Transverse colon (tissue), 4 donors: ENCODE measurements around the gene PIGT. TPM values are rescaled to one million over a fixed set of nuclear protein-coding genes. Genes with fewer than 3 reads are reported as not detected.

Experiments
- DNase-seq: peaks from one replicate; pipeline ENCODE4 v3.0.0-alpha.2; 2019
- H3K27ac ChIP-seq, 4 donors: fragments of 200-600 bp; sonication (generic); 2 replicates each; pipeline ENCODE4 v1.5.1; 2016 to 2018; ENCODE audit warnings: inconsistent platforms in 4 of 4
- H3K27me3 ChIP-seq: fragments of 200-600 bp; sonication (generic); 2 replicates; pipeline ENCODE4 v1.5.1; 2017; ENCODE audit warnings: inconsistent platforms
- H3K36me3 ChIP-seq, 4 donors: fragments of 200-600 bp; sonication (generic); 2 replicates each; pipeline ENCODE4 v1.5.1; 2017 to 2019; ENCODE audit warnings: inconsistent platforms in 4 of 4
- H3K4me1 ChIP-seq, 4 donors: fragments of 200-600 bp; sonication (generic); 2 replicates each; pipeline ENCODE4 v1.5.1; 2017 to 2020; ENCODE audit warnings: inconsistent platforms in 4 of 4
- H3K4me3 ChIP-seq, 4 donors: fragments of 200-600 bp; sonication (generic); 1 replicate in 1 of 4; 2 replicates in 3 of 4; pipeline versions ENCODE4 v1.5.1 to v1.6.1; 2017 to 2019; ENCODE audit warnings: inconsistent platforms in 4 of 4
- H3K9me3 ChIP-seq, 2 donors: fragments of 200-600 bp; sonication (generic); 2 replicates each; pipeline ENCODE4 v1.5.1; 2017 to 2019; ENCODE audit warnings: inconsistent platforms in 2 of 2
- CTCF ChIP-seq, 5 experiments: fragments of 200-600 bp in 3 of 5; fragments of 450-650 bp in 2 of 5; sonication (generic) in 3 of 5; IDR thresholded peaks; 1 replicate in 2 of 5; 2 replicates in 3 of 5; pipeline ENCODE4 v1.5.1; 2016 to 2017; ENCODE audit warnings: antibody characterized with exemption in 5 of 5, inconsistent platforms in 3 of 5, mild to moderate bottlenecking in 2 of 5, moderate library complexity in 1 of 5
- EP300 ChIP-seq: sonication (generic); formaldehyde crosslinking; IDR thresholded peaks from one replicate; pipeline ENCODE4 v1.6.1; 2017; ENCODE audit warnings: antibody characterized with exemption, low read depth
- POLR2A ChIP-seq: fragments of 450-650 bp; IDR thresholded peaks from one replicate; pipeline ENCODE4 v1.6.1; 2016; ENCODE audit warnings: antibody characterized with exemption, mild to moderate bottlenecking, moderate library complexity
- POLR2AphosphoS5 ChIP-seq, 3 donors: sonication (generic); formaldehyde crosslinking; IDR thresholded peaks; one replicate each; pipeline ENCODE4 v1.6.1; 2016; ENCODE audit warnings: antibody characterized with exemption in 3 of 3
- WGBS, 2 donors: methylation state at CpG; one replicate each; pipeline ENCODE4 v1.1.5; 2018; ENCODE audit warnings: low coverage in 1 of 2; 5-methylcytosine and 5-hydroxymethylcytosine counted together
- in situ Hi-C, 4 donors: fragments of 200-750 bp; cut with MboI; loops; one replicate each; pipeline versions ENCODE4 v1.15.0 to v1.15.1; 2017; ENCODE audit warnings: low sequenced_read_pairs in 3 of 4, low pct_ligation_motif_present in 1 of 4, low pct_unique_long_range_greater_than_20kb in 1 of 4
- intact Hi-C: fragments of 100-400 bp; cut with DNase I; formaldehyde crosslinking; loops from one replicate; pipeline ENCODE4 v1.15.1; 2023; ENCODE audit warnings: low total_unique reads
- total RNA-seq, 4 donors: library from RNA; depleted of rRNA; stranded (reverse); fragments of >200 nt; gene quantifications; one replicate each; pipeline ENCODE4 v1.1.0, GENCODE V29; 2016

Gene PIGT
- total RNA-seq, 4 donors from 2014 or later, result 88.3 to 321 (median 108) TPM

- in situ Hi-C loops (no loop called here), intact Hi-C loops (no loop called here)
- no peak for DNase-seq
- Histone ChIP-seq H3K9me3 (no peaks in the 10 kb centered on the region), H3K27me3 (no peaks in the 10 kb centered on the region), H3K27ac (no peak overlapping the region), H3K36me3 (no peaks in the 10 kb centered on the region), H3K4me3 (no peak overlapping the region), H3K4me1 (no peaks in the 10 kb centered on the region)
- TF ChIP-seq EP300 (no peak), CTCF (IDR thresholded peaks at IDR 0.05) (no peak), POLR2AphosphoS5 (IDR thresholded peaks at IDR 0.05) (no peak), POLR2A (no peak)
- WGBS, 2 donors, result 89 to 93% methylated on average over 3 of the region's 3 CpGs
These were observed 23.2 kb upstream of the PIGT start for GRCh38 chr20:45392733-45393132.

GRCh38 chr20:45394221-45395113 is 21.5 kb upstream of the PIGT start:
- WGBS, 2 donors, result 88 to 100% methylated on average over 2 to 21 of the region's 21 CpGs
- in situ Hi-C loops, result no loop called here
- Histone ChIP-seq H3K9me3 (no peaks in the 10 kb centered on the region), H3K27ac (no peak overlapping the region), H3K4me1 (no peaks in the 10 kb centered on the region), H3K36me3 (no peaks in the 10 kb centered on the region), H3K27me3 (no peaks in the 10 kb centered on the region), H3K4me3 (no peak overlapping the region)
- no peak for DNase-seq
- TF ChIP-seq EP300 (no peak), POLR2AphosphoS5 (IDR thresholded peaks at IDR 0.05) (no peak), POLR2A (no peak), CTCF (IDR thresholded peaks at IDR 0.05) (no peak)
- intact Hi-C loops, result no loop called here

- in situ Hi-C loops (no loop called here), intact Hi-C loops (no loop called here)
- TF ChIP-seq CTCF (IDR thresholded peaks at IDR 0.05) (no peak), POLR2AphosphoS5 (IDR thresholded peaks at IDR 0.05) (no peak), POLR2A (no peak)
- H3K4me3 ChIP-seq, result no peak overlapping the region
- H3K36me3 ChIP-seq, result no peaks in the 10 kb centered on the region
- 92% methylated on average over 5 of the region's 7 CpGs; no CpG with 5 or more reads in 1 of the 2 donors for WGBS, 2 donors
- H3K9me3 ChIP-seq, result peaks cover 0 to 1% of the 10 kb centered on the region in 2 donors
- H3K27me3 ChIP-seq, result no peaks in the 10 kb centered on the region
- DNase-seq, result no peak
- no peaks in the 10 kb centered on the region for H3K4me1 ChIP-seq
- no peak overlapping the region for H3K27ac ChIP-seq
These were observed 20.9 kb upstream of the PIGT start for GRCh38 chr20:45395114-45395415.

- Histone ChIP-seq H3K27me3 (no peaks in the 10 kb centered on the region), H3K4me1 (no peaks in the 10 kb centered on the region), H3K27ac (no peak overlapping the region), H3K36me3 (no peaks in the 10 kb centered on the region), H3K4me3 (no peak overlapping the region), H3K9me3 (peaks cover 7 to 15% of the 10 kb centered on the region in 2 donors)
- in situ Hi-C loops (no loop called here), intact Hi-C loops (no loop called here)
- no peak for DNase-seq
- TF ChIP-seq POLR2A (no peak), POLR2AphosphoS5 (IDR thresholded peaks at IDR 0.05) (no peak), CTCF (IDR thresholded peaks at IDR 0.05) (no peak), EP300 (no peak)
- WGBS, 2 donors, result 90 to 100% methylated on average over 1 of the region's 1 CpG
These were observed 16.9 kb upstream of the PIGT start for GRCh38 chr20:45399018-45399417.
